Central memory CD8-positive, alpha-beta T cell (primary cell): ENCODE measurements around the gene SWAP70.

ENCODE experiments used
- ATAC-seq: fragments of 150-1000 bp; cut with Tn5 transposase; replicated peaks from 2 replicates; pipeline ENCODE4 v1.10.0; 2022; ENCODE audit warnings: mild to moderate bottlenecking, moderate FRiP score, moderate number of reproducible peaks; ENCODE audit not compliant: poor library complexity, severe bottlenecking; ENCODE audit errors: extremely low read depth
- DNase-seq, 2 donors: peaks; one replicate each; pipeline ENCODE4 v3.0.0; 2021; ENCODE audit warnings: low spot score in 2 of 2
- H3K27ac Mint-ChIP-seq: one replicate; pipeline ENCODE4 v1.8.0; 2022; ENCODE audit warnings: low read depth, mild to moderate bottlenecking, moderate library complexity, mixed read lengths
- H3K27me3 Mint-ChIP-seq: one replicate; pipeline ENCODE4 v1.8.0; 2022; ENCODE audit warnings: mixed read lengths
- H3K36me3 Mint-ChIP-seq: one replicate; pipeline ENCODE4 v1.8.0; 2022; ENCODE audit warnings: mild to moderate bottlenecking, moderate library complexity, mixed read lengths; ENCODE audit not compliant: insufficient read depth
- H3K4me1 Mint-ChIP-seq: one replicate; pipeline ENCODE4 v1.8.0; 2022; ENCODE audit warnings: mixed read lengths
- H3K4me3 Mint-ChIP-seq: one replicate; pipeline ENCODE4 v1.8.0; 2022; ENCODE audit warnings: mild to moderate bottlenecking, moderate library complexity, mixed read lengths
- H3K9me3 Mint-ChIP-seq: one replicate; pipeline ENCODE4 v1.8.0; 2022; ENCODE audit warnings: mixed read lengths

Gene SWAP70

GRCh38 chr11:9629064-9629463, 34.8 kb upstream of the SWAP70 start:
- no peak overlapping the region for H3K4me3 Mint-ChIP-seq
- H3K27ac Mint-ChIP-seq = no peak overlapping the region
- no peaks in the 10 kb centered on the region for H3K9me3 Mint-ChIP-seq
- H3K4me1 Mint-ChIP-seq = no peaks in the 10 kb centered on the region
- peaks cover 32% of the 10 kb centered on the region for H3K27me3 Mint-ChIP-seq
- H3K36me3 Mint-ChIP-seq = no peaks in the 10 kb centered on the region
- ATAC-seq (no peak), DNase-seq (no peak)

DNA sequence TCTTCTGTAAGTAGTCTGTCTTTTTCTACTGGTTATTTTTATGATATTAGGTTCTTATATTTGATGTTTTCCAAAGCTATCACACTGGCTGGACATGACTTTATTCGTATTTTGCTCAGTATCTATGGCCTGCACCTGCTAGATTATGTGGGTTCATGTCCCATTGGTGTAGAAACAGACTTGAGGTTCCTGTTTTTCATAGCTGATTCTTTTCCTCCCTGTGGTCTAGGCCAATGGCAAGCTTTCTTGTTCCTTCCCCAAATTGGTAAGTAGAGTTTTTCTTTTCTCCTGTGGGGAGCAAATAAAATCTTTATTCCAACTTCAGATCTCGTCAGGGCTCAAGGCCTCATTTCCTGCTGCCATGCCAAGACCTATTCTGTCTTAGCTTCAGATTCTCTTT, 30.2 kb upstream of the SWAP70 start:
- Mint-ChIP-seq H3K27me3 (peaks cover 13% of the 10 kb centered on the region), H3K4me1 (no peaks in the 10 kb centered on the region), H3K27ac (no peak overlapping the region), H3K9me3 (no peaks in the 10 kb centered on the region), H3K4me3 (no peak overlapping the region), H3K36me3 (no peaks in the 10 kb centered on the region)
- DNase-seq (no peak), ATAC-seq (no peak)

- Mint-ChIP-seq H3K9me3 (no peaks in the 10 kb centered on the region), H3K27ac (no peak overlapping the region), H3K4me3 (no peak overlapping the region), H3K27me3 (peaks cover 7% of the 10 kb centered on the region), H3K36me3 (no peaks in the 10 kb centered on the region), H3K4me1 (no peaks in the 10 kb centered on the region)
- ATAC-seq (no peak), DNase-seq (no peak)
These were observed 27.2 kb upstream of the SWAP70 start for GRCh38 chr11:9636691-9637090.

GRCh38 chr11:9639099-9639498, 24.8 kb upstream of the SWAP70 start:
- peaks cover 7% of the 10 kb centered on the region for H3K27me3 Mint-ChIP-seq
- H3K4me3 Mint-ChIP-seq = no peak overlapping the region
- H3K9me3 Mint-ChIP-seq = no peaks in the 10 kb centered on the region
- no peak for DNase-seq
- no peaks in the 10 kb centered on the region for H3K36me3 Mint-ChIP-seq
- no peak for ATAC-seq
- H3K4me1 Mint-ChIP-seq = no peaks in the 10 kb centered on the region
- H3K27ac Mint-ChIP-seq = no peak overlapping the region

- ATAC-seq (peak; percentile 46), DNase-seq (no peak)
- Mint-ChIP-seq H3K9me3 (no peaks in the 10 kb centered on the region), H3K27ac (no peak overlapping the region), H3K36me3 (no peaks in the 10 kb centered on the region), H3K4me3 (no peak overlapping the region), H3K4me1 (no peaks in the 10 kb centered on the region), H3K27me3 (peaks cover 7% of the 10 kb centered on the region)
These were observed 23.9 kb upstream of the SWAP70 start for GRCh38 chr11:9639985-9640384.

DNA sequence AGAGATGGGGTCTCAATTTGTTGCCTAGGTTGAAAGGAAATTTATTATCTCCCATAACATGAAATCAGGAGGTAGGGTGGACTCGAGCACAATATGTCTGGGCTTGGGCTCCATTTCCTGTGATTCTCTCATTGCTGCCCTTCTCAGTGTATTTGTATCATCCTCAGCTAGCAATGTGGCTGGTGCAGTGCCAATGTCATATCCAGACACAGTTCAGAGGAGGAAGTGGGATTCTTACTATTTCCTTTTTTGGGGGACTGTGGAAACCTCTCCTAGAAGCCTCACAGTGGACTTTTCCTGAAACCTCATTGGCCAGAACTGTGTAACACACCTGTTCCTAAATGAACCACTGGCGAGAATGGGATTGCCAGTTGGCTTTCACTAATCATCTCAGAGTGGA, 21.0 kb upstream of the SWAP70 start:
- Mint-ChIP-seq H3K9me3 (no peaks in the 10 kb centered on the region), H3K4me3 (no peak overlapping the region), H3K4me1 (no peaks in the 10 kb centered on the region), H3K27me3 (peaks cover 7% of the 10 kb centered on the region), H3K36me3 (no peaks in the 10 kb centered on the region), H3K27ac (no peak overlapping the region)
- DNase-seq (no peak), ATAC-seq (no peak)

DNA sequence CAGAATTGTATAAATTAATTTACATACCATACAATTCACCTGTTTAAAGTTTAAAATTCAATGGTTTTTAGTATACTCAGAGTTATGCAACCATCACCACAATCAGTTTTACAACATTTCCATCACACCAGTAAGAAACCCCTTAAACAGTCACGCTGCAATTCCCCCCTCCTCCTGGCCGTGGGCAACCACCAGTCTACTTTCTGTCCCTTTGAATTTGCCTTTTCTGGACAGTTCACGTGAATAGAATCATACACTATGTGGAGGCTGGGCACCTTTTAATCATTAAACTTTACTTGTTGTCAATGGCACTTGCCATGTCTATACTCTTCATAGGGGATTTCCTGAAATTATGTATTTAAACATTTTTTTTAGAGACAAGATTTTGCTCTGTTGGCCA, 20.1 kb upstream of the SWAP70 start:
- Mint-ChIP-seq H3K27me3 (peaks cover 7% of the 10 kb centered on the region), H3K4me1 (no peaks in the 10 kb centered on the region), H3K4me3 (no peak overlapping the region), H3K27ac (no peak overlapping the region), H3K36me3 (no peaks in the 10 kb centered on the region), H3K9me3 (no peaks in the 10 kb centered on the region)
- DNase-seq (no peak), ATAC-seq (no peak)

GRCh38 chr11:9645881-9646280, 18.0 kb upstream of the SWAP70 start:
- no peaks in the 10 kb centered on the region for H3K36me3 Mint-ChIP-seq
- H3K27ac Mint-ChIP-seq = no peak overlapping the region
- ATAC-seq (no peak), DNase-seq (no peak)
- no peaks in the 10 kb centered on the region for H3K4me1 Mint-ChIP-seq
- H3K9me3 Mint-ChIP-seq = no peaks in the 10 kb centered on the region
- no peak overlapping the region for H3K4me3 Mint-ChIP-seq
- H3K27me3 Mint-ChIP-seq = no peaks in the 10 kb centered on the region

DNA sequence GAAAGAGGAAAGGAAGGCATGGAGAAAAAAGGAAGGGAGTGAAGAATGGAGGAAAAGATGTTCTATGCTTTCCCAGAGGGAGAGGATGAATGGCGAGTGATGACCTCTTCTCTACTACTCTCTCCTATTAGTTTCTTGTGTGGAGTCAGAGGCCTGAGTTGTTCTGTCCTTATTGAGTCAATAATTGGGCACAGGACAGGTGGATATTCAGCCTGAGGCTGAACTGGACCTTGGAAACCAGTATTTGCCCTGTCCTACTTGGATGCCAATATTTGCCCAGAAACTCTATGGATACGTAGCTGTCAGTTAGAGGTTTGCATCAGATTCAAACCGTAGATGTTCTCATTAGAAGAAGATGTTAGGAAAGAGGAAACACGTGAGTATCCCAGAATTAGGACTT, 17.6 kb upstream of the SWAP70 start:
- no peaks in the 10 kb centered on the region for H3K36me3 Mint-ChIP-seq
- no peaks in the 10 kb centered on the region for H3K9me3 Mint-ChIP-seq
- H3K27me3 Mint-ChIP-seq = no peaks in the 10 kb centered on the region
- no peak overlapping the region for H3K4me3 Mint-ChIP-seq
- H3K27ac Mint-ChIP-seq = no peak overlapping the region
- no peaks in the 10 kb centered on the region for H3K4me1 Mint-ChIP-seq
- ATAC-seq (no peak), DNase-seq (no peak)

- ATAC-seq = no peak
- no peak for DNase-seq
- Mint-ChIP-seq H3K36me3 (no peaks in the 10 kb centered on the region), H3K27ac (no peak overlapping the region), H3K9me3 (no peaks in the 10 kb centered on the region), H3K4me3 (no peak overlapping the region), H3K27me3 (peaks cover 17% of the 10 kb centered on the region), H3K4me1 (no peaks in the 10 kb centered on the region)
These were observed 12.4 kb upstream of the SWAP70 start for GRCh38 chr11:9651481-9651880.

DNA sequence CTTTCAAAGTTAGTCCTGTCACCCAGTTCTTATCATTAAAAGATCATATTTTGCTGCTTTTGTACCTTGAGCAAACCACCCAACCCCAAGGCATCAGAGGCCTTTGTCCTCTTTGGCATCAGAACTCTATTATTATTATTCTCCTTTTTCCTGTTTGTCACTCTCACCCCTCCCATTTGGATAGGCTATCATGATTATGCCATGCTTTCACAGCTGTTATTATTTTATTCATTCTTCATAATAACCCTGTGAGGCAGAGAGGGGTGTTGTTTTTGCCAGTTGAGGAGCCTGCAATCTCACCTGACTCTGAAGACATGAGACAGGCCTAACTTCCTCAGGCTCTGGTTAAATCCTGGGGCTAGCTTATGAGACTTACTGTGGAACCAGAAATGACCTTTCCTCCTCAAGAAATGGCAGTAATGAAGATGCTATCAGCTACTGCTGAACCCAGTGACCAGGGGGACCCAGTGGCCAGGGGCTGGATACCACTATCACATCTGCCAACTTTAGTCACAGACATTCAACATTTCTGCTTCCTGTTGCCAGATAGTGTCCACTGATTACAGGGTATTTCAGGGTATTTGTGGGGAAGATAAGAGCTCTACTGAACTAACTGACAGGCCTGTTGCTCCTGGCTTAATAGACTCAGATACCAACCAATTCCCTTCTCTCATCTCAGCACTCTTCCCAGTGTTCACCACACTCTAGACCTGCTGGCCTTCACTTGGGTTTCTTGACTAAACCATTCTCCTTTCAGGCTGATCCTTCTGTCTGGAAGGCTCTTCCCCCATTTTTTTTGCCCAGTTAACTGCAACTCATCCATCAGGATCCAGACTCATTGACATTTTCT, 11.8 kb upstream of the SWAP70 start:
- ATAC-seq = no peak
- H3K4me1 Mint-ChIP-seq = no peaks in the 10 kb centered on the region
- H3K36me3 Mint-ChIP-seq = no peaks in the 10 kb centered on the region
- H3K4me3 Mint-ChIP-seq = no peak overlapping the region
- H3K9me3 Mint-ChIP-seq = no peaks in the 10 kb centered on the region
- peaks cover 17% of the 10 kb centered on the region for H3K27me3 Mint-ChIP-seq
- DNase-seq = no peak
- H3K27ac Mint-ChIP-seq = no peak overlapping the region

GRCh38 chr11:9653871-9654270, 10.0 kb upstream of the SWAP70 start:
- Mint-ChIP-seq H3K36me3 (no peaks in the 10 kb centered on the region), H3K4me1 (no peaks in the 10 kb centered on the region), H3K27ac (no peak overlapping the region), H3K9me3 (no peaks in the 10 kb centered on the region), H3K4me3 (no peak overlapping the region), H3K27me3 (peaks cover 29% of the 10 kb centered on the region)
- ATAC-seq = no peak
- DNase-seq = no peak

GRCh38 chr11:9656864-9657263, 7.0 kb upstream of the SWAP70 start:
- Mint-ChIP-seq H3K36me3 (no peaks in the 10 kb centered on the region), H3K9me3 (no peaks in the 10 kb centered on the region), H3K4me1 (no peaks in the 10 kb centered on the region), H3K27ac (no peak overlapping the region), H3K27me3 (peaks cover 54% of the 10 kb centered on the region), H3K4me3 (no peak overlapping the region)
- no peak for DNase-seq
- no peak for ATAC-seq
